Activated naive CD4-positive, alpha-beta T cell treated with anti-CD3 and anti-CD28 coated beads, Interleukin-2, amount 50 U/mL, for 16 hours (primary cell): ENCODE measurements around the gene HCRTR1.
A peak's percentile ranks its signal among the peaks of the same experiment; 100 is the strongest.
"Not testable (repeated sequence)": the region's sequence is repeated elsewhere in the genome, so short reads cannot be mapped to it uniquely, and the experiment has no call there.

Source experiments
- DNase-seq: peaks from one replicate; pipeline ENCODE4 v3.0.0-alpha.2; 2020

The HCRTR1 gene

GRCh38 chr1:31581821-31582810 is 35.4 kb upstream of the HCRTR1 start:
- no peak for DNase-seq

DNA sequence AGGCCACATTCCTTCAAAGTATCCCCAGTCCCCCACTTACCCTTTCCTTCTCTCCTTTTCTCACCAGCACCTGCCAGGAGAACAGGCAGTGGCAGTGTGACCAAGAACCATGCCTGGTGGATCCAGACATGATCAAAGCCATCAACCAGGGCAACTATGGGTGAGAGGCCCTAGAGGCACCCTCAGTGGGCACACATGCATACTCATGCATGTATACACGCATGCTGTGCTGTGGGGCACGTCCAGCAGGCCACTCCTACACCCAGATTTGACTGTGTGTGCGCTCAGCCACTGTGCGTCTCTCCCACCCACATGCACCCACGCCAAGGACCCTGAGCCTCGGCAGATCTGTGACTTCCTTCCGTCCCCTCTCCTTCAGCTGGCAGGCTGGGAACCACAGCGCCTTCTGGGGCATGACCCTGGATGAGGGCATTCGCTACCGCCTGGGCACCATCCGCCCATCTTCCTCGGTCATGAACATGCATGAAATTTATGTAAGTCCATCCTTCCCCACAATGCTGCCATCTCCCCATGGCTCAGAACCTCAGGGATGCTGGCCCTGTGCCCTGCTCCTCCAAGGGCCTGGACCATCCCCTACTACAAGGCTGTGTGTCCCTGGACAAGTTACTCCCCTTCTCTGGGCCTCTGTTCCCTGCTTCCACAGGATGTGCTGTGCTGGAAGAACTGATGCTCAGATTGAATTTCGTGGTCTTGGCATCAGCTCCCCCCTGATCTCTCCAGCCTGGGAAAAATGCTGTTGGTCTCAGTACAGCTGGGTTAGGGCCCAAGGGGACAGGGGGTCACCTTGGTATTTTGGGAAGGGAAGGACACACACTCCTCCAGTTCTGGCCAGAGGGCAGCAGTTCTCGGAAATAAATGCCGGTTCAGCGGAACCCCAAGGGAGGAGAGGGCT is 34.2 kb upstream of the HCRTR1 start:
- DNase-seq: no peak

GRCh38 chr1:31583995-31584868 is 33.3 kb upstream of the HCRTR1 start:
- DNase-seq: no peak

- DNase-seq: no peak
Observed at GRCh38 chr1:31584869-31585735, 32.4 kb upstream of the HCRTR1 start.

- DNase-seq: no peak
Observed at GRCh38 chr1:31585736-31586365, 31.6 kb upstream of the HCRTR1 start.

GRCh38 chr1:31586376-31587327 is 30.8 kb upstream of the HCRTR1 start:
- DNase-seq: no peak

DNA sequence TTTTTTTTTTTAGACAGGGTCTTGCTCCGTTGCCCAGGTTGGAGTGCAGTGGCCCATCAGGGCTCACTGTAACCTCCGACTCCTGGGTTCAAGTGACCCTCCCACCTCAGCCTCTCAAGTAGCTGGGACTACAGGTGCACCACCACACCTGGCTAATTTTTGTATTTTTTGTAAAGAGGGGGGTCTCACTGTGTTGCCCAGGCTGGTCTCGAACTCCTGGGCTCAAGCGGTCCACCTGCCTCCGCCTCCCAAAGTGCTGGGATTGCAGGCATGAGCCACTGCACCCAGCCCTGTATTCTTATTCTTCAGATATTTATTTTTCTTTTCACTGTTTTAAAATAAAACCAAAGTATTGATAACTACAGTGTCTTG is 30.2 kb upstream of the HCRTR1 start:
- not testable (repeated sequence) for DNase-seq

- DNase-seq: peak; percentile 40
Observed at GRCh38 chr1:31587720-31588423, 29.6 kb upstream of the HCRTR1 start.

DNA sequence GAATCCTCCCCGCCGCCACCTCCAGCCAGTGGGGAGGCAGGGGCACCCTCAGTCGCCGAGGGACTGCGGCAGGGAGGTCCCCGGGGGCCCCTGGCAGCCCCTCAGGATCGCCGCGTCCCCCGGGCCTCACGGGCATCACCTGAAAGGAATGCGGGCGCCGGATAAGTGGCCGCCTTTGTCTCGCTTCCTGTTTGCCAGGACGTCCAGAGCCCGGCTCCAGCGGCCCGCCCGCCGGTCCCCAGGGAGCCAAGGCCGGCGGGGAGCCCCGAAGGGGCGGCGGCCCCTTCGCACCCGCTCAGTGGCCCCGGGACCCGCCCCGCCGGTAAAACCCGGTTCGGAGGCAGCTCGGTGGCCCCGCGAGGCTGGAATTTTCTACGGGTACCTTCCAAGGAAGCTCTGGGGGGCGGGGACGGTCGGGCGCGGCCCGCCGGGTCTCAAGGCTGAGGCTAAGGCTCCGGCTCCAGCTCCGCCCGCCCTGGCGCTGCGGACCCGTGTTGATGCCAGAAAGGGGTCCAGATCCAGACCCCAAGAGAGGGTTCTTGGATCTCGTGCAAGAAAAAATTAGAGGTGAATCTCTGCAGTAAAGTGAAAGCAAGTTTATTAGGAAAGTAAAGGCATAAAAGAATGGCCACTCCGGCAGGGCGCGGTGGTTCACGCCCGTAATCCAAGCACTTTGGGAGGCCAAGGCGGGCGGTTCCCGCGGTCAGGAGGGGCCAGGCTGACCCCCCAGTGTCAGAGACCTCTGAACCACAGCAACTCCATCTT is 28.6 kb upstream of the HCRTR1 start:
- DNase-seq: no peak

GRCh38 chr1:31591425-31592093 is 25.9 kb upstream of the HCRTR1 start:
- DNase-seq: no peak

GRCh38 chr1:31592132-31592531 is 25.4 kb upstream of the HCRTR1 start:
- DNase-seq: no peak

DNA sequence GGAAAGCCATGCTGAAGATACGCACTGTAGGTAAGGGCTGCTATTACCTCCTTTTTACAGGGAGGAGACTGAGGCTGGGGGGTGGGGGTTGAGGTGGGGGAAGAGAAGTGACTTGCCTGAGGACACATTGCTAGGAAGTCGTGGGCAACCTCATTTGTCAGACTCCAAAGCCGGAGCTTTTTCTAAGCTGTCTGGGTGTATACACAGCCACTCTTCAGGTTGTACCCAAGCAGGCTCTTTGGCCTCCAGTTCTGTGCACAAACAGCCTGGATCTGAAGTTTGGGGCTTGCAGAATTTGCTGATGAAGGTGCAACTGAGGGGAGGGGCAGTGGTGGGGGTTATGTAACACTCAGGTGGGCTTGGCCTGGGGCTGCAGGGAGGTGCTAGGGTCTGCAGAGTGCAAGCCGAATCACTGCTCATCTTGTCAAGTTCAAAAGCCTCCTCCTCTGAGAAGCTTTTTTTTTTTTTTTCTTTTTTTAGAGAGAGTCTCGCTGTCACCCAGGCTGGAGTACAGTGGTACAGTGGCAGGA is 24.3 kb upstream of the HCRTR1 start:
- no peak for DNase-seq

DNA sequence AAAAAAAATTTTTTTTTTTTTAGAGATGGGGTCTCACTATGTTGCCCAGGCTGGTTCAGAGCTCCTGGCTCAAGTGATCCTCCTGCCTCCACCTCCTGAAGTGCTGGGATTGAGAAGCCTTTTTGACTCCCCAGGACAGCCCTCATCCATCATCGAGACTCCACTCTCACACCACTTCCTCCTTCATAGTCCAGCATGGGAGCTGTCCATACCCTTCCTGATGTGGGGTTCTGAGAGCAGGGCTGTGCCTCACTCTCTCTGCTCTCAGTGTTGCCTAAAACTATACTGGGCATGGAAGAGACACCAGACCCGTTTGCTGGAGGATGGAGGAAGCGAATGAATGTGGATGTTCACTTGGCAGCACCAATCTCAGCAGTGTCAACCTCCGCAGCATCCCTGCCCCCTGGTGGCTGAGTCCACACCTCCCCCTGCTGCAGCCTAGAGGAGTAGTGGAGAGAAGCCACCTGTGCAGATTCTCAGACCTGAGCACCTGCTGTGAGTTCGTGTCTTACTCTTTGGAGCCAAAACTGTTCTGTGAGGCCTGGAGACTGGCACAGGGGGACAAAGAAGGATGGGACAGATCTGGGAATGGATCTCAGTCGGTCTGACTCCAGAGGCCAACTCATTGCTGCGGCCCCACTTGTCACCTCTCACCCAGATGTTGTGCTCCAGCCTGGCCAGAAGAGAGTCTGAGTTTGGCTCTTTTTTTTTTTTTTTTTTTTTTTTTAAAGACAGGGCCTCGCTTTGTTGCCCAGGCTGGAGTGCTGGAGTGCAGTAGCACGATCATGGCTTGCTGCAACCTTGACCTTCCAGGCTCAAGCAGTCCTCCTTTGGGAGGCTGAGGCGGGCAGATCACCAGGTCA is 23.5 kb upstream of the HCRTR1 start:
- peak; percentile 45 for DNase-seq

DNA sequence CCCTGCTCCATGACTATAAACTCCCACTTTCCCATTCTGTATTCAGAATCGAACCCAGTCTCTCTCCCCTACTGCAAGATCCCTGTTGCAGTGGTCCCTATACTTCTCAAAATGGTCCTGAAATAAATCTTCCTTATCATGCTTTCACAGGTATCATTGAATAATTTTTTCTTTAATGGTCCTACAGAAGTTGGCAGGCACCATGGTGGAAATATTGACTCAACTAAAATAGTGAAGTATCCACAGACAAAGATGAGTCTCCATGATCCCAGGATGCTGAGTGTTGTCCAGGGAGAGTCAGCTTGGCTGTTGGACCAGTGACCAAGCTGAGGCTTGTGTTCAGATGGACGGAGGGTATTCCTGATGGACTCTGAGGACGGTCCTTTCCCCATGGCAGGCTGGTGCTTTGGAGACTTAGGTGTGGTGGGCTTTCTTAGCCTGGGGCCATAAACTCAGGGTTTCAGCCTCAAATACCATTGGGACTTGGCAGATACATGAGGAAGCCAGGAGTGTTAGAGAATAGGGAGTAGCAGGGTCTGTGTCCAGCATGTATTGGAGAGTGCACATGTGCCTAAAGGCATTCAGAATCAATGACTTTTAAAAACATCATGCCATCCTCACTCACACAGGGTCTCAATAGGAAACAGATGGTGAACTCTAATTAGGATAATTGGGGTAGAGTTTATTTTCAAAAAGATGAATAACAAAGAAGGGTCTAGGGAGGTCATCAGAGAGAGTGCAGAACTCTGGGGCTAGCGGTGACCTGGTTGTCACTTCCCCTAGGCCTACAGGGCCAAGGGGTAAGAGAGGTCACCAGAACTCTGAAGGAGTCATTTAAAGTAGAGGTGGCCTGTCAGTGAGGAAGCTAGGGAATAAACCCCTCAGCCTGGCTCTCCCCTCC is 21.4 kb upstream of the HCRTR1 start:
- no peak for DNase-seq

- DNase-seq: no peak
Observed at GRCh38 chr1:31596737-31597097, 20.8 kb upstream of the HCRTR1 start.

GRCh38 chr1:31598980-31599379 is 18.5 kb upstream of the HCRTR1 start:
- no peak for DNase-seq
